CD4-positive, alpha-beta T cell (primary cell): ENCODE measurements around the gene TREX2. TPM values are rescaled to one million over a fixed set of nuclear protein-coding genes. Genes with fewer than 3 reads are reported as not detected.

Source experiments
- ATAC-seq: fragments of 200-7000 bp; cut with Tn5 transposase; one replicate; pipeline ENCODE4 v1.10.0; 2022; ENCODE audit warnings: mild to moderate bottlenecking; ENCODE audit not compliant: poor library complexity
- CTCF ChIA-PET: fragments of 350-600 bp; sonication (Branson Sonifier 250); formaldehyde crosslinking; loops from one replicate; lab custom pipeline; 2021; ENCODE audit warnings: antibody characterized with exemption, inconsistent platforms; lab: Charles Lee
- POLR2A ChIA-PET: fragments of 350-600 bp; sonication (Branson Sonifier 250); formaldehyde crosslinking; loops from one replicate; lab custom pipeline; 2021; ENCODE audit warnings: antibody characterized with exemption, inconsistent platforms; lab: Charles Lee
- DNase-seq, 14 experiments: peaks; one replicate each; pipeline ENCODE4 v3.0.0-alpha.2; 2013 to 2020; ENCODE audit warnings: mixed read lengths in 2 of 14
- H3K27ac ChIP-seq, 2 donors: one replicate each; pipeline versions ENCODE4 v1.5.1 to v1.7.0; 2013; ENCODE audit warnings: low read length in 2 of 2, low read depth in 1 of 2, mild to moderate bottlenecking in 1 of 2
- H3K27me3 ChIP-seq, 2 experiments: 1 replicate in 1 of 2; 2 replicates in 1 of 2; pipeline versions ENCODE4 v1.6.1 to v1.7.0; 2013; ENCODE audit warnings: low read length in 2 of 2, control low read depth in 1 of 2, mild to moderate bottlenecking in 1 of 2, moderate library complexity in 1 of 2; ENCODE audit not compliant: insufficient read depth in 2 of 2, control insufficient read depth in 1 of 2
- H3K36me3 ChIP-seq: one replicate; pipeline ENCODE4 v1.6.1; 2013; ENCODE audit warnings: low read length, control low read depth; ENCODE audit not compliant: insufficient read depth
- H3K4me1 ChIP-seq: one replicate; pipeline ENCODE4 v1.6.1; 2013; ENCODE audit warnings: low read length, control low read depth; ENCODE audit not compliant: insufficient read depth
- H3K4me3 ChIP-seq: one replicate; pipeline ENCODE4 v1.5.1; 2013; ENCODE audit warnings: mild to moderate bottlenecking, low read length, moderate library complexity
- H3K9me3 ChIP-seq, 2 experiments: 1 replicate in 1 of 2; 2 replicates in 1 of 2; pipeline versions ENCODE4 v1.6.1 to v1.7.0; 2013; ENCODE audit warnings: low read length in 2 of 2, mild to moderate bottlenecking in 2 of 2, control low read depth in 1 of 2, moderate library complexity in 1 of 2; ENCODE audit not compliant: control insufficient read depth in 1 of 2, insufficient read depth in 1 of 2
- H3K27ac Mint-ChIP-seq: one replicate; pipeline ENCODE4 v1.8.0; 2020; ENCODE audit warnings: mixed read lengths
- H3K27me3 Mint-ChIP-seq: one replicate; pipeline ENCODE4 v1.8.0; 2021; ENCODE audit warnings: mixed read lengths
- H3K36me3 Mint-ChIP-seq: one replicate; pipeline ENCODE4 v1.8.0; 2021; ENCODE audit warnings: low read depth, mixed read lengths
- H3K4me1 Mint-ChIP-seq: one replicate; pipeline ENCODE4 v1.8.0; 2021; ENCODE audit warnings: low read depth, mixed read lengths
- H3K4me3 Mint-ChIP-seq: one replicate; pipeline ENCODE4 v1.8.0; 2020; ENCODE audit warnings: mild to moderate bottlenecking, mixed read lengths
- H3K9me3 Mint-ChIP-seq: one replicate; pipeline ENCODE4 v1.8.0; 2020; ENCODE audit warnings: mixed read lengths
- CTCF ChIP-seq: fragments of 200-600 bp; IDR thresholded peaks from one replicate; pipeline ENCODE4 v1.8.0; 2022; ENCODE audit warnings: antibody characterized with exemption, mild to moderate bottlenecking
- intact Hi-C, 2 experiments: fragments of 100-400 bp; cut with DNase I in 1 of 2; cut with micrococcal nuclease in 1 of 2; formaldehyde crosslinking; loops; one replicate each; pipeline versions ENCODE4 v1.15.1 to v1.9.0; 2023 to 2025; cut with DNase I, micrococcal nuclease
- total RNA-seq, 174 experiments: library from RNA in 2 of 174; stranded (reverse) in 2 of 174; gene quantifications; one replicate each; pipeline ENCODE4 v1.2.3 and lab custom pipeline; 2021 to 2026

Gene TREX2
- total RNA-seq, 2 experiments from 2014 or later: 1.1 to 1.4 TPM

GRCh38 chrX:153454901-153455550, 9.2 kb upstream of the TREX2 start:
- no peaks in the 10 kb centered on the region for H3K27me3 ChIP-seq
- no peak overlapping the region for H3K4me3 ChIP-seq
- no peaks in the 10 kb centered on the region for H3K4me1 Mint-ChIP-seq
- no peak overlapping the region for H3K27ac Mint-ChIP-seq
- H3K4me3 Mint-ChIP-seq: no peak overlapping the region
- no peak overlapping the region for H3K27ac ChIP-seq
- H3K27me3 Mint-ChIP-seq: no peaks in the 10 kb centered on the region
- POLR2A ChIA-PET: no interaction called here
- ATAC-seq (no peak), DNase-seq (no peak)
- H3K9me3 Mint-ChIP-seq: no peaks in the 10 kb centered on the region
- TF ChIP-seq CTCF: no peak
- CTCF ChIA-PET: no interaction called here
- peaks cover 29% of the 10 kb centered on the region for H3K36me3 Mint-ChIP-seq
- peaks cover 28% of the 10 kb centered on the region for H3K36me3 ChIP-seq
- H3K9me3 ChIP-seq: no peaks in the 10 kb centered on the region
- intact Hi-C loops: no loop called here
- no peaks in the 10 kb centered on the region for H3K4me1 ChIP-seq

- Mint-ChIP-seq H3K27me3 (no peaks in the 10 kb centered on the region), H3K4me1 (no peaks in the 10 kb centered on the region), H3K9me3 (no peaks in the 10 kb centered on the region), H3K36me3 (peaks cover 15% of the 10 kb centered on the region), H3K27ac (no peak overlapping the region), H3K4me3 (no peak overlapping the region)
- POLR2A ChIA-PET: no interaction called here
- DNase-seq: no peak
- Histone ChIP-seq H3K4me3 (no peak overlapping the region), H3K36me3 (peaks cover 16% of the 10 kb centered on the region), H3K27me3 (no peaks in the 10 kb centered on the region), H3K4me1 (no peaks in the 10 kb centered on the region), H3K27ac (no peak overlapping the region), H3K9me3 (no peaks in the 10 kb centered on the region)
- intact Hi-C loops: no loop called here
- no peak for TF ChIP-seq CTCF
- CTCF ChIA-PET: no interaction called here
- ATAC-seq: no peak
These were observed 5.1 kb upstream of the TREX2 start for GRCh38 chrX:153450949-153451277.

GRCh38 chrX:153450114-153450948, 4.5 kb upstream of the TREX2 start:
- H3K9me3 ChIP-seq: no peaks in the 10 kb centered on the region
- no peak for TF ChIP-seq CTCF
- no peaks in the 10 kb centered on the region for H3K27me3 ChIP-seq
- H3K36me3 ChIP-seq: peaks cover 10% of the 10 kb centered on the region
- Mint-ChIP-seq H3K27ac (no peak overlapping the region), H3K36me3 (peaks cover 15% of the 10 kb centered on the region), H3K4me3 (no peak overlapping the region), H3K4me1 (no peaks in the 10 kb centered on the region), H3K9me3 (no peaks in the 10 kb centered on the region), H3K27me3 (no peaks in the 10 kb centered on the region)
- ChIA-PET CTCF (no interaction called here), POLR2A (no interaction called here)
- no peak overlapping the region for H3K4me3 ChIP-seq
- DNase-seq: peak in 1 of 14 experiments; percentile 1
- H3K4me1 ChIP-seq: no peaks in the 10 kb centered on the region
- no peak overlapping the region for H3K27ac ChIP-seq
- no peak for ATAC-seq
- intact Hi-C loops: no loop called here
